H1 (cell line): Measurements from ENCODE around the gene PPIL6. TPM values are rescaled to one million over a fixed set of nuclear protein-coding genes. Genes with fewer than 3 reads are reported as not detected.

ENCODE experiments used
- CTCF ChIA-PET: fragments of 300-600 bp; sonication (Branson Sonifier 250); formaldehyde crosslinking; loops from one replicate; lab custom pipeline; 2021; ENCODE audit not compliant: partially characterized antibody; lab: Charles Lee
- POLR2A ChIA-PET: fragments of 300-600 bp; sonication (Branson Sonifier 250); formaldehyde crosslinking; loops from one replicate; lab custom pipeline; 2021; ENCODE audit warnings: inconsistent platforms; ENCODE audit not compliant: partially characterized antibody; lab: Charles Lee
- DNase-seq, 2 experiments: peaks; one replicate each; pipeline versions ENCODE4 v3.0.0 to v3.0.0-alpha.2; 2010 to 2022; ENCODE audit warnings: low spot score in 2 of 2, low read depth in 1 of 2, mixed read lengths in 1 of 2
- FAIRE-seq: peaks from 2 replicates; lab custom pipeline; 2011; peaks lifted over from hg19 to GRCh38; lab: Jason Lieb, UNC
- H2AFZ ChIP-seq: 2 replicates; pipeline ENCODE4 v1.8.1; 2012; ENCODE audit warnings: low read length, inconsistent platforms
- H2AK5ac ChIP-seq: 2 replicates; pipeline ENCODE4 v1.6.1; 2013; ENCODE audit warnings: low read depth, low read length
- H2BK120ac ChIP-seq: replicated peaks from 2 replicates; pipeline ENCODE3; 2013; ENCODE audit warnings: low read depth, low read length, inconsistent platforms
- H2BK12ac ChIP-seq: 2 replicates; pipeline ENCODE4 v1.6.1; 2013; ENCODE audit warnings: low read depth, low read length
- H2BK15ac ChIP-seq: 2 replicates; pipeline ENCODE4 v1.6.1; 2013; ENCODE audit warnings: low read length
- H2BK20ac ChIP-seq: 2 replicates; pipeline ENCODE4 v1.6.1; 2013; ENCODE audit warnings: low read length
- H2BK5ac ChIP-seq: 2 replicates; pipeline ENCODE4 v1.6.1; 2013; ENCODE audit warnings: low read depth, low read length
- H3K14ac ChIP-seq: 2 replicates; pipeline ENCODE4 v1.6.1; 2013; ENCODE audit warnings: inconsistent platforms; ENCODE audit not compliant: insufficient read length
- H3K18ac ChIP-seq: 2 replicates; pipeline ENCODE4 v1.6.1; 2013; ENCODE audit warnings: low read length; ENCODE audit errors: extremely low read depth
- H3K23ac ChIP-seq: 2 replicates; pipeline ENCODE4 v1.6.1; 2013; ENCODE audit warnings: inconsistent platforms; ENCODE audit not compliant: insufficient read length
- H3K23me2 ChIP-seq: 2 replicates; pipeline ENCODE4 v1.6.1; 2013; ENCODE audit warnings: low read depth, low read length
- H3K27ac ChIP-seq: 2 replicates; pipeline ENCODE4 v1.6.1; 2011; ENCODE audit warnings: low read depth, low read length, inconsistent platforms
- H3K27me3 ChIP-seq, 4 experiments: replicated peaks in 1 of 4; 1 replicate in 1 of 4; 2 replicates in 3 of 4; pipeline versions ENCODE4 v1.6.1 to v1.8.1; 2011 to 2013; ENCODE audit warnings: low read length in 3 of 4, mild to moderate bottlenecking in 3 of 4, inconsistent platforms in 2 of 4, mixed read lengths in 2 of 4, moderate library complexity in 1 of 4; ENCODE audit not compliant: control insufficient read depth in 3 of 4, insufficient read depth in 3 of 4; ENCODE audit errors: extremely low read depth in 1 of 4
- H3K36me3 ChIP-seq, 4 experiments: 2 replicates each; pipeline versions ENCODE4 v1.6.1 to v1.8.1; 2011 to 2013; ENCODE audit warnings: mild to moderate bottlenecking in 4 of 4, low read length in 3 of 4, moderate library complexity in 2 of 4, control low read depth in 1 of 4, inconsistent platforms in 1 of 4; ENCODE audit not compliant: insufficient read depth in 4 of 4, control insufficient read depth in 2 of 4
- H3K4ac ChIP-seq: replicated peaks from 2 replicates; pipeline ENCODE3; 2013; ENCODE audit warnings: low read length, low read depth, mixed read lengths, inconsistent platforms; ENCODE audit not compliant: insufficient read length
- H3K4me1 ChIP-seq, 4 experiments: replicated peaks in 1 of 4; 1 replicate in 1 of 4; 2 replicates in 3 of 4; pipeline versions ENCODE4 v1.6.1 to v1.8.1; 2011 to 2013; ENCODE audit warnings: low read length in 3 of 4, inconsistent platforms in 2 of 4, mixed read lengths in 1 of 4; ENCODE audit not compliant: insufficient read depth in 4 of 4, control insufficient read depth in 3 of 4
- H3K4me2 ChIP-seq, 2 experiments: 2 replicates each; pipeline versions ENCODE4 v1.6.1 to v1.8.1; 2011 to 2013; ENCODE audit warnings: low read depth in 2 of 2, low read length in 2 of 2, control low read depth in 1 of 2, inconsistent platforms in 1 of 2, mild to moderate bottlenecking in 1 of 2; ENCODE audit not compliant: insufficient read depth in 1 of 2
- H3K4me3 ChIP-seq, 4 experiments: fragments of 200-600, 300-600 bp in 1 of 4; sonication (generic), shearing (Covaris generic), sonication (Bioruptor Twin) in 1 of 4; 2 replicates each; pipeline versions ENCODE4 v1.5.1 to v1.8.1; 2011 to 2016; ENCODE audit warnings: low read length in 4 of 4, low read depth in 3 of 4, control low read depth in 2 of 4, inconsistent platforms in 2 of 4, mild to moderate bottlenecking in 2 of 4, mixed read lengths in 1 of 4, moderate library complexity in 1 of 4; ENCODE audit not compliant: insufficient read depth in 2 of 4; ENCODE audit errors: extremely low read depth in 1 of 4
- H3K56ac ChIP-seq: replicated peaks from 2 replicates; pipeline ENCODE3; 2013; ENCODE audit warnings: low read depth, mild to moderate bottlenecking, mixed read lengths, low read length, inconsistent platforms; ENCODE audit not compliant: insufficient read length
- H3K79me1 ChIP-seq: 2 replicates; pipeline ENCODE4 v1.6.1; 2013; ENCODE audit warnings: low read depth, low read length, control low read depth
- H3K79me2 ChIP-seq, 2 experiments: 2 replicates each; pipeline versions ENCODE4 v1.6.1 to v1.8.1; 2012 to 2013; ENCODE audit warnings: low read length in 2 of 2, mild to moderate bottlenecking in 2 of 2, inconsistent platforms in 1 of 2; ENCODE audit not compliant: insufficient read depth in 2 of 2, control insufficient read depth in 1 of 2
- H3K9ac ChIP-seq, 4 experiments: replicated peaks in 1 of 4; 1 replicate in 1 of 4; 2 replicates in 3 of 4; pipeline versions ENCODE4 v1.6.1 to v1.8.1; 2011 to 2013; ENCODE audit warnings: low read depth in 3 of 4, low read length in 3 of 4, control low read depth in 2 of 4, mild to moderate bottlenecking in 2 of 4, moderate library complexity in 2 of 4, inconsistent platforms in 1 of 4; ENCODE audit errors: extremely low read depth in 1 of 4
- H3K9me3 ChIP-seq, 2 experiments: 2 replicates each; pipeline versions ENCODE4 v1.6.1 to v1.8.1; 2012 to 2013; ENCODE audit warnings: mild to moderate bottlenecking in 2 of 2, moderate library complexity in 2 of 2, control low read depth in 1 of 2, inconsistent platforms in 1 of 2, low read depth in 1 of 2, low read length in 1 of 2, mixed read lengths in 1 of 2; ENCODE audit not compliant: insufficient read depth in 2 of 2
- H4K20me1 ChIP-seq, 2 experiments: replicated peaks in 1 of 2; 2 replicates each; pipeline versions ENCODE3 to v1.8.1; 2011 to 2013; ENCODE audit warnings: inconsistent platforms in 2 of 2, low read length in 2 of 2, mild to moderate bottlenecking in 1 of 2; ENCODE audit not compliant: insufficient read depth in 2 of 2, control insufficient read depth in 1 of 2
- H4K5ac ChIP-seq: 2 replicates; pipeline ENCODE4 v1.6.1; 2013; ENCODE audit warnings: low read length, low read depth, mixed read lengths, inconsistent platforms; ENCODE audit not compliant: insufficient read length
- H4K8ac ChIP-seq: 2 replicates; pipeline ENCODE4 v1.8.0; 2013; ENCODE audit warnings: mild to moderate bottlenecking, moderate library complexity, low read length, inconsistent platforms; ENCODE audit not compliant: insufficient read depth; ENCODE audit errors: extremely low read depth
- H4K91ac ChIP-seq: replicated peaks from 2 replicates; pipeline ENCODE3; 2013; ENCODE audit warnings: low read length, mixed read lengths, inconsistent platforms; ENCODE audit not compliant: insufficient read length
- EP300 ChIP-seq, 2 experiments: IDR thresholded peaks; 1 replicate in 1 of 2; 2 replicates in 1 of 2; pipeline ENCODE4 v1.6.1; 2011 to 2012; ENCODE audit warnings: low read depth in 2 of 2, low read length in 2 of 2, mild to moderate bottlenecking in 2 of 2, borderline replicate concordance in 1 of 2, inconsistent platforms in 1 of 2, moderate library complexity in 1 of 2
- GABPA ChIP-seq: IDR thresholded peaks from 2 replicates; pipeline ENCODE4 v1.6.1; 2011; ENCODE audit warnings: mild to moderate bottlenecking, low read length, moderate library complexity, borderline replicate concordance; ENCODE audit not compliant: insufficient read depth
- POU5F1 ChIP-seq: IDR thresholded peaks from 2 replicates; pipeline ENCODE4 v1.6.1; 2011; ENCODE audit warnings: low read depth, mild to moderate bottlenecking, low read length, moderate library complexity
- RFX5 ChIP-seq: IDR thresholded peaks from 2 replicates; pipeline ENCODE4 v1.6.1; 2011; ENCODE audit warnings: low read depth, low read length, improper control_type of control experiment, borderline replicate concordance
- WGBS, 2 experiments: shearing (Covaris generic) in 1 of 2; methylation state at CpG; one replicate each; pipeline versions ENCODE4 v1.1.6 to v1.1.7; 2013 to 2015; ENCODE audit warnings: low lambda C conversion rate in 2 of 2, mixed read lengths in 2 of 2, inconsistent platforms in 1 of 2, low coverage in 1 of 2, missing lambda C conversion rate in 1 of 2; ENCODE audit not compliant: insufficient replicate concordance in 2 of 2, insufficient coverage in 1 of 2, insufficient read length in 1 of 2; ENCODE audit errors: extremely low coverage in 1 of 2, missing lambda C conversion rate in 1 of 2; 5-methylcytosine and 5-hydroxymethylcytosine counted together
- polyA plus RNA-seq, 7 experiments: library from polyadenylated mRNA; depleted of rRNA in 3 of 7; stranded (reverse) in 5 of 7; unstranded in 2 of 7; fragments of >200 nt in 5 of 7; fragments of 200-250 nt in 2 of 7; gene quantifications; 1 replicate in 5 of 7; 2 replicates in 1 of 7; 4 replicates in 1 of 7; pipeline versions ENCODE4 v1.2.1 to v1.2.3, GENCODE V29; 2011 to 2013; ENCODE audit warnings: missing spikeins in 2 of 7, mixed read lengths in 2 of 7
- total RNA-seq: library from RNA; stranded (reverse); fragmentation: NEBNext Ultra II Directional; extraction: Animal tissue kit (Norgen Biotek cat#: 25700); gene quantifications from 2 replicates; pipeline ENCODE4 v1.2.1, GENCODE V29; 2021

Gene PPIL6
- total and polyA plus RNA-seq, 2 of the 8 experiments (the other 6 are each of a cell fraction or from before 2014, with no cell fraction given), result 0.42 to 1.3 TPM

- ChIA-PET CTCF (interaction anchor here (1.0 kb wide), 1 partner anchor 92 kb away, joined by 3 read pairs; no protein-coding TSS in a partner anchor), POLR2A (interaction anchor here (0.6 kb wide), 1 partner anchor 1389 kb away, joined by 3 read pairs; no protein-coding TSS in a partner anchor)
- H2BK20ac ChIP-seq, result no peak overlapping the region
- TF ChIP-seq GABPA (no peak), RFX5 (no peak), POU5F1 (no peak), EP300 (IDR thresholded peaks at IDR 0.05; ENCODE audit: borderline replicate concordance in 1 of 2, low read depth in 2 of 2, low read length in 2 of 2) (no peak)
- peaks cover 5 to 13% (median 9%) of the 10 kb centered on the region in 4 experiments for H3K4me1 ChIP-seq
- H3K27me3 ChIP-seq, result no peaks in the 10 kb centered on the region
- H4K8ac ChIP-seq, result no peak overlapping the region
- 0 out of 7 replicates have a peak overlapping the region, but pooled peaks of 1 of the 4 experiments have one; percentile 1 for H3K9ac ChIP-seq
- H2BK15ac ChIP-seq, result no peak overlapping the region
- H3K79me2 ChIP-seq, result peaks cover 10 to 16% of the 10 kb centered on the region in 2 experiments
- H4K5ac ChIP-seq, result no peak overlapping the region
- H2BK5ac ChIP-seq, result no peak overlapping the region
- no peaks in the 10 kb centered on the region for H3K9me3 ChIP-seq
- H4K20me1 ChIP-seq, result no peaks in the 10 kb centered on the region
- no peak overlapping the region for H3K18ac ChIP-seq
- H3K23me2 ChIP-seq, result peaks cover 2% of the 10 kb centered on the region; the same call in 1 of the 2 replicates
- peaks cover 2 to 9% (median 6%) of the 10 kb centered on the region in 4 experiments; a peak in 5 of 8 replicates for H3K36me3 ChIP-seq
- no peak overlapping the region for H4K91ac ChIP-seq
- no peaks in the 10 kb centered on the region; the same call in 1 of the 2 replicates for H3K79me1 ChIP-seq
- no peak overlapping the region for H3K56ac ChIP-seq
- no peak overlapping the region for H3K23ac ChIP-seq
- no peak overlapping the region for H3K14ac ChIP-seq
- H2BK12ac ChIP-seq, result no peak overlapping the region
- WGBS, 2 experiments, result 87% methylated on average over 1 of the region's 1 CpG; no CpG with 5 or more reads in 1 of the 2 experiments
- H3K4me2 ChIP-seq, result no peak overlapping the region
- FAIRE-seq (no peak), DNase-seq (no peak)
- no peak overlapping the region for H2BK120ac ChIP-seq
- H2AK5ac ChIP-seq, result no peak overlapping the region
- H3K27ac ChIP-seq, result no peak overlapping the region
- H3K4me3 ChIP-seq, result no peak overlapping the region
- H3K4ac ChIP-seq, result no peak overlapping the region
- H2AFZ ChIP-seq, result no peak overlapping the region
Measured at GRCh38 chr6:109486068-109486467, 45.6 kb upstream of the PPIL6 start.
